Adrenal gland (tissue), 12 donors: ENCODE measurements around the gene DYNC1I1. TPM values are rescaled to one million over a fixed set of nuclear protein-coding genes. Genes with fewer than 3 reads are reported as not detected.

Experiments
- DNase-seq, 7 donors: peaks; one replicate each; pipeline ENCODE4 v3.0.0-alpha.2; 2019 to 2020
- H3K27ac ChIP-seq, 5 donors: fragments of 200-600 bp; sonication (generic) in 4 of 5; 1 replicate in 3 of 5; 2 replicates in 2 of 5; pipeline versions ENCODE4 v1.5.1 to v1.8.0; 2016 to 2020; ENCODE audit warnings: mild to moderate bottlenecking in 1 of 5
- H3K27me3 ChIP-seq: fragments of 200-600 bp; 2 replicates; pipeline ENCODE4 v1.8.0; 2021
- H3K36me3 ChIP-seq, 2 donors: fragments of 200-600 bp; replicated peaks in 1 of 2; 1 replicate in 1 of 2; 2 replicates in 1 of 2; pipeline versions ENCODE4 v1.5.1 to v1.8.0; 2018 to 2022
- H3K4me1 ChIP-seq, 2 donors: fragments of 200-600 bp; replicated peaks in 1 of 2; 1 replicate in 1 of 2; 2 replicates in 1 of 2; pipeline versions ENCODE4 v1.5.1 to v1.8.0; 2018 to 2021
- H3K4me3 ChIP-seq, 4 donors: fragments of 200-600 bp; sonication (generic) in 3 of 4; one replicate each; pipeline ENCODE4 v1.5.1; 2016 to 2018
- H3K9me3 ChIP-seq, 3 donors: fragments of 200-600 bp; sonication (generic) in 1 of 3; replicated peaks in 1 of 3; 1 replicate in 2 of 3; 2 replicates in 1 of 3; pipeline versions ENCODE4 v1.5.1 to v1.8.0; 2016 to 2021
- POLR2A ChIP-seq, 2 donors: fragments of 450-650 bp; IDR thresholded peaks; one replicate each; pipeline ENCODE4 v1.6.1; 2017; ENCODE audit warnings: antibody characterized with exemption in 2 of 2, mild to moderate bottlenecking in 2 of 2, moderate library complexity in 1 of 2
- WGBS, 4 donors: extraction: QIAGEN DNeasy Blood & Tissue Kit in 2 of 4; methylation state at CpG; one replicate each; pipeline versions ENCODE4 v1.1.5 to v1.1.7; 2013 to 2017; 5-methylcytosine and 5-hydroxymethylcytosine counted together
- intact Hi-C, 2 donors: fragments of 100-400 bp; cut with DNase I; formaldehyde crosslinking; loops; one replicate each; pipeline versions ENCODE4 v1.14.1 to v1.15.0; 2022 to 2023
- polyA plus RNA-seq, 3 donors: library from polyadenylated mRNA; stranded (reverse); fragments of 200-250 nt in 2 of 3; fragments of 350-450 nt in 1 of 3; fragmentation: Illumina TruSeq in 1 of 3; extraction: RNeasy Lipid Tissue Mini Kit (QIAGEN cat#74804) in 1 of 3; gene quantifications; one replicate each; pipeline ENCODE4 v1.2.3, GENCODE V29; 2013 to 2014
- total RNA-seq, 9 donors: library from RNA; depleted of rRNA in 4 of 9; stranded (reverse); fragments of >200 nt in 4 of 9; fragments of 120-200 nt in 1 of 9; fragmentation: NEBNext Ultra II Directional in 1 of 9; extraction: Animal tissue kit (Norgen Biotek cat#: 25700) in 1 of 9; gene quantifications; one replicate each; pipeline versions ENCODE4 v1.1.0 to v1.2.4, GENCODE V29; 2013 to 2023
- TF ChIP-seq, protein P1 (sequence below), 6 experiments: fragments of 450-650 bp in 4 of 6; fragments of 200-600 bp in 2 of 6; sonication (generic) in 1 of 6; IDR thresholded peaks; 1 replicate in 5 of 6; 2 replicates in 1 of 6; pipeline versions ENCODE4 v1.5.1 to v1.8.0; 2016 to 2021; ENCODE audit warnings: antibody characterized with exemption in 6 of 6, mild to moderate bottlenecking in 2 of 6, moderate library complexity in 1 of 6
- donor health status: healthy with polysubstance abuse.
- donor health status: Bipolar disorder and iron deficiency.
- donor health status: DM: yes; HTN: yes; CAD: no.
- donor health status: DM: no; HTN: no; CAD: no.
- donor health status: DM: no; HTN: no; CAD: no.
- donor health status: DM: yes; HTN: yes; CAD: no.

Gene DYNC1I1
- total and polyA plus RNA-seq, 12 donors = 0.97 to 42.6 (median 8.2) TPM

DNA sequence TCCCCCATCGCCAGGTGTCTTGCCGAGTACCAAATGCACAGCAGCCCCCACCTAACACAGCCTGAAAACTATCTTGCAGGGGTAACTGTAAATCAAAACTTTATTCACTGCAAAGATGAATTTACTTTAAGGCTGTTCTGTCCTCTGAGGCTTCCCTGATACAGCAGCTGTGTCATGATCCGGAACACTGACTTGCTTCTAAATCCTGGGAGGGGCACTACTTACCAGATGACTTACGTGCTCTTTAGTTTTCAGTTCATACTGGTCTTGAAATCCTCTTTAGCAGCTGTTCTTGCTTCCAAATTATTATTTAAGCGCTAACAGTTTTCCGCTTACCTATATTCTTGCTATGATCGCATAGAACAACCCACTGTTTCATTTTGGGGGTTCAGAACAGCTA, 4.9 kb downstream of the DYNC1I1 start:
- Histone ChIP-seq H3K4me3 (no peak overlapping the region), H3K27me3 (no peaks in the 10 kb centered on the region), H3K27ac (no peak overlapping the region), H3K36me3 (no peaks in the 10 kb centered on the region), H3K4me1 (peaks cover 5 to 7% of the 10 kb centered on the region in 2 donors), H3K9me3 (no peaks in the 10 kb centered on the region)
- intact Hi-C loops = no loop called here
- DNase-seq = no peak
- WGBS, 4 donors = 93 to 95% (median 94%) methylated on average over 7 of the region's 7 CpGs
- TF ChIP-seq POLR2A (IDR thresholded peaks at IDR 0.05) = no peak
- TF ChIP-seq, protein P1, sequence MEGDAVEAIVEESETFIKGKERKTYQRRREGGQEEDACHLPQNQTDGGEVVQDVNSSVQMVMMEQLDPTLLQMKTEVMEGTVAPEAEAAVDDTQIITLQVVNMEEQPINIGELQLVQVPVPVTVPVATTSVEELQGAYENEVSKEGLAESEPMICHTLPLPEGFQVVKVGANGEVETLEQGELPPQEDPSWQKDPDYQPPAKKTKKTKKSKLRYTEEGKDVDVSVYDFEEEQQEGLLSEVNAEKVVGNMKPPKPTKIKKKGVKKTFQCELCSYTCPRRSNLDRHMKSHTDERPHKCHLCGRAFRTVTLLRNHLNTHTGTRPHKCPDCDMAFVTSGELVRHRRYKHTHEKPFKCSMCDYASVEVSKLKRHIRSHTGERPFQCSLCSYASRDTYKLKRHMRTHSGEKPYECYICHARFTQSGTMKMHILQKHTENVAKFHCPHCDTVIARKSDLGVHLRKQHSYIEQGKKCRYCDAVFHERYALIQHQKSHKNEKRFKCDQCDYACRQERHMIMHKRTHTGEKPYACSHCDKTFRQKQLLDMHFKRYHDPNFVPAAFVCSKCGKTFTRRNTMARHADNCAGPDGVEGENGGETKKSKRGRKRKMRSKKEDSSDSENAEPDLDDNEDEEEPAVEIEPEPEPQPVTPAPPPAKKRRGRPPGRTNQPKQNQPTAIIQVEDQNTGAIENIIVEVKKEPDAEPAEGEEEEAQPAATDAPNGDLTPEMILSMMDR (IDR thresholded peaks at IDR 0.05) = no peak

DNA sequence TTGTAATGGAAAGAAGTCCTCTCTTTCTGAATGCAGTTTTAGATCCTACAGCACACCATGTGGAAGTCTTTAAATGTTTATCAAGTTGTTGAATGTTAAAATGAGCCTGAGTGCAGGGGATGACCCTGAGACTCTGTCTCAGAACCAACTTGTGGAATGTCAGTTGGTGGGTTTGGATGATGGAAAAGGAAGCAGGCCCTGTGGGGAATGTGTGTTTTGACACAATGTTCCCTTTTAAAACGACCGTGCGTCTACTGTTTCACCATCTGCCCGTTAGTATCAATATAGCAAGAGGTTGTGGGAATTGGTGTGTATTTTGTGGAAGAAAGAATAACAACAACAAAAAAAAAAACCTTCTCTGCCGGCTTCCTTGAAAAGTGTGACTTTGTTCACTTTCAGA, 8.3 kb downstream of the DYNC1I1 start:
- intact Hi-C loops = no loop called here
- H3K36me3 ChIP-seq = no peaks in the 10 kb centered on the region
- H3K4me3 ChIP-seq = no peak overlapping the region
- DNase-seq = no peak
- TF ChIP-seq, protein P1 (IDR thresholded peaks at IDR 0.05) = no peak
- TF ChIP-seq POLR2A (IDR thresholded peaks at IDR 0.05) = no peak
- WGBS, 4 donors = 67 to 77% (median 68%) methylated on average over 5 of the region's 5 CpGs
- H3K27ac ChIP-seq = no peak overlapping the region
- H3K4me1 ChIP-seq = no peaks in the 10 kb centered on the region
- no peaks in the 10 kb centered on the region for H3K9me3 ChIP-seq
- H3K27me3 ChIP-seq = no peaks in the 10 kb centered on the region

DNA sequence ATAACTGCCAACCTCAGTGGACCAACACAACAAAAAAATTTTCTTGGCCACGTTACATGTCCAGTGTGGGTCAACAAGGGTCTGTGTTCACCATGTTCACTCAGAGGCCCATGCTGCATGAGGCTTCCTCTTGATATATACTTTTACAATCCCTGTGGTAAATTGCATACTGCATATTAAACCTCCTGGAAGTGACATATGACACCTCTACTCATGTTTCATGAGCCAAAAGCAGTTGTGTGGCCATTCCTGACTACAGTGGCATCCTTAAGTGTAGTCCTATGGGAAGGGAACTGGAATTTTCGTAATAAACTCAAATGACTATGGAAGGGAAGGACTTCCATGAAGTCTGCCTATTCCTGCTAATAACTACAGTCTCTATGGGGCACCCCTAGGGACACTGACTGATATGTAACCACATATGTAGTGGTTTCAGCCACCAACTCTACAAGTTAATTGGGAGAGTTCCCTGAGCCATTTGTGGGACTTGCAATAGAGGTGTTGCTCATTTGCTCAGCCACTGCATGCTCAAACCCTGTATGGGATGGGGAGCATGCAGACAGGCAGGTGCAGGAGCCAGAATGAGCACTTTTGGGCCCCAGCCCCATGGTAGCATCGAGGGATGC, 9.7 kb downstream of the DYNC1I1 start:
- WGBS, 4 donors = 76 to 84% (median 79%) methylated on average over 3 of the region's 3 CpGs
- TF ChIP-seq, protein P1 (IDR thresholded peaks at IDR 0.05) = no peak
- no peak for TF ChIP-seq POLR2A (IDR thresholded peaks at IDR 0.05)
- no peak for DNase-seq
- Histone ChIP-seq H3K4me1 (no peaks in the 10 kb centered on the region), H3K9me3 (no peaks in the 10 kb centered on the region), H3K27me3 (no peaks in the 10 kb centered on the region), H3K27ac (no peak overlapping the region), H3K4me3 (no peak overlapping the region), H3K36me3 (no peaks in the 10 kb centered on the region)
- intact Hi-C loops = no loop called here

DNA sequence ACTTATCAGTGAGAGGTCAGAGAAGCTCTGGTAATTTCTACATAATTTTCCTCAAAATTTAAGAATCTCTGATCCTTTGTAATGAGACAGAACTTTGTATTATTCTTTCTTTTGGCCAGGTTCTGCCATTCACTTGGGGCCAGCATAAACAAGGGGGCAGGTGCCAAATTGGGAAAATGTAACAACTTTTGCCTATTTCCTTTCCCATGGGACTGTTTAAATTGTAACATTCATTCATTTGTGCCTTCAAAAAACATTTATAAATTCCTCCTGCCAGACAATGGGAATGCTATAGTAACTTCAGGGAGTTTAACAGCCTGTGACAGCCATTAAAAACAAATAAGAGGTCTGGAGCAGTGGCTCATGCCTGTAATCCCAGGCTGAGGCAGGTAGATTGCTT, 12.4 kb downstream of the DYNC1I1 start:
- intact Hi-C loops = no loop called here
- H3K27me3 ChIP-seq = no peaks in the 10 kb centered on the region
- H3K4me3 ChIP-seq = no peak overlapping the region
- H3K36me3 ChIP-seq = no peaks in the 10 kb centered on the region
- no peaks in the 10 kb centered on the region for H3K9me3 ChIP-seq
- no peak for DNase-seq
- TF ChIP-seq, protein P1 (IDR thresholded peaks at IDR 0.05) = no peak
- no peak for TF ChIP-seq POLR2A (IDR thresholded peaks at IDR 0.05)
- no peaks in the 10 kb centered on the region for H3K4me1 ChIP-seq
- no peak overlapping the region for H3K27ac ChIP-seq
